ENCODE data around the gene PUS1. TPM values are rescaled to one million over a fixed set of nuclear protein-coding genes. Genes with fewer than 3 reads are reported as not detected.

The PUS1 gene
- total RNA-seq, 1 donor from 2014 or later = 33.7 TPM

DNA sequence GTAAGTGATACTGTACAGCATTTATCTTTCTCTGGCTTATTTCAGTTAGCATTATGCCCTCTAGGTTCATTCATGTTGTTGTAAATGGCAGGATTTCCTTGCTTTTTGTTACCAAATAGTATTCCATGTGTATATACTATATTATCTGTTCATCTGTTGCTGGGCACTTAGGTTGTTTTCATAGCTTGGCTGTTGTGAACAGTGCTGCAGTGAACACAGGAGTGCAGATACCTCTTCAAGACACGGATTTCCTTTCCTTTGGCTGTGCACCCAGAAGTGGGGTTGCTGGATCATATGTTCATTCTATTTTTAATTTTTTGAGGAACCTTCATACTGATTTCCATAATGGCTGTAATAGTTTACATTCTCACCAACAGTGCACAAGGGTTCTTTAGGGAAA lies 42.1 kb downstream of the PUS1 start:
- H3K36me3 Mint-ChIP-seq (ENCODE audit: low read depth, unreplicated experiment) = peaks cover 2% of the 10 kb centered on the region
- H3K4me3 ChIP-seq (ENCODE audit: insufficient read depth, low read depth, low read length) = no peak overlapping the region
- H3K27ac ChIP-seq (ENCODE audit: low read depth, low read length) = no peak overlapping the region
- DNase-seq (ENCODE audit: low read depth) (no peak), FAIRE-seq (no peak)
- no peaks in the 10 kb centered on the region for H3K27me3 Mint-ChIP-seq (ENCODE audit: low read depth, unreplicated experiment)
- H3K4me2 ChIP-seq (ENCODE audit: low read length) = no peak overlapping the region
- H3K27ac Mint-ChIP-seq (ENCODE audit: unreplicated experiment) = no peak overlapping the region
- H3K9me3 ChIP-seq (ENCODE audit: insufficient read depth, low read depth, low read length) = no peaks in the 10 kb centered on the region
- H3K4me1 ChIP-seq (ENCODE audit: insufficient read depth, low read length) = no peaks in the 10 kb centered on the region
- H3K4me3 Mint-ChIP-seq (ENCODE audit: unreplicated experiment) = no peak overlapping the region
- H2AFZ ChIP-seq (ENCODE audit: low read depth, low read length) = no peak overlapping the region
- TF ChIP-seq, protein P1, sequence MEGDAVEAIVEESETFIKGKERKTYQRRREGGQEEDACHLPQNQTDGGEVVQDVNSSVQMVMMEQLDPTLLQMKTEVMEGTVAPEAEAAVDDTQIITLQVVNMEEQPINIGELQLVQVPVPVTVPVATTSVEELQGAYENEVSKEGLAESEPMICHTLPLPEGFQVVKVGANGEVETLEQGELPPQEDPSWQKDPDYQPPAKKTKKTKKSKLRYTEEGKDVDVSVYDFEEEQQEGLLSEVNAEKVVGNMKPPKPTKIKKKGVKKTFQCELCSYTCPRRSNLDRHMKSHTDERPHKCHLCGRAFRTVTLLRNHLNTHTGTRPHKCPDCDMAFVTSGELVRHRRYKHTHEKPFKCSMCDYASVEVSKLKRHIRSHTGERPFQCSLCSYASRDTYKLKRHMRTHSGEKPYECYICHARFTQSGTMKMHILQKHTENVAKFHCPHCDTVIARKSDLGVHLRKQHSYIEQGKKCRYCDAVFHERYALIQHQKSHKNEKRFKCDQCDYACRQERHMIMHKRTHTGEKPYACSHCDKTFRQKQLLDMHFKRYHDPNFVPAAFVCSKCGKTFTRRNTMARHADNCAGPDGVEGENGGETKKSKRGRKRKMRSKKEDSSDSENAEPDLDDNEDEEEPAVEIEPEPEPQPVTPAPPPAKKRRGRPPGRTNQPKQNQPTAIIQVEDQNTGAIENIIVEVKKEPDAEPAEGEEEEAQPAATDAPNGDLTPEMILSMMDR (IDR thresholded peaks at IDR 0.05; ENCODE audit: insufficient read depth, low read depth, low read length) = no peak
- TF ChIP-seq EZH2 (IDR thresholded peaks at IDR 0.05; ENCODE audit: insufficient read depth, low read length) = no peak
- peaks cover 70% of the 10 kb centered on the region for H4K20me1 ChIP-seq (ENCODE audit: insufficient read depth, low read length)
- H3K4me1 Mint-ChIP-seq (ENCODE audit: low read depth, unreplicated experiment) = no peaks in the 10 kb centered on the region
- H3K27me3 ChIP-seq (ENCODE audit: insufficient read depth, low read length) = no peaks in the 10 kb centered on the region
- no peaks in the 10 kb centered on the region for H3K36me3 ChIP-seq (ENCODE audit: insufficient read depth, low read length)
- H3K9me3 Mint-ChIP-seq (ENCODE audit: unreplicated experiment) = no peaks in the 10 kb centered on the region
- H3K9ac ChIP-seq (ENCODE audit: low read length) = no peak overlapping the region
- peaks cover 99% of the 10 kb centered on the region for H3K79me2 ChIP-seq (ENCODE audit: insufficient read depth, low read length)

- no peak for DNase-seq (ENCODE audit: low read depth)
- H3K79me2 ChIP-seq (ENCODE audit: insufficient read depth, low read length) = peaks cover 89% of the 10 kb centered on the region
- H4K20me1 ChIP-seq (ENCODE audit: insufficient read depth, low read length) = peaks cover 61% of the 10 kb centered on the region
- H3K27me3 ChIP-seq (ENCODE audit: insufficient read depth, low read length) = no peaks in the 10 kb centered on the region
- TF ChIP-seq, protein P1 (IDR thresholded peaks at IDR 0.05; ENCODE audit: insufficient read depth, low read depth, low read length) = no peak
- no peak for TF ChIP-seq EZH2 (IDR thresholded peaks at IDR 0.05; ENCODE audit: insufficient read depth, low read length)
- Mint-ChIP-seq H3K36me3 (ENCODE audit: low read depth, unreplicated experiment) (peaks cover 4% of the 10 kb centered on the region), H3K27ac (ENCODE audit: unreplicated experiment) (no peak overlapping the region), H3K4me1 (ENCODE audit: low read depth, unreplicated experiment) (peaks cover 7% of the 10 kb centered on the region), H3K9me3 (ENCODE audit: unreplicated experiment) (no peaks in the 10 kb centered on the region), H3K27me3 (ENCODE audit: low read depth, unreplicated experiment) (no peaks in the 10 kb centered on the region), H3K4me3 (ENCODE audit: unreplicated experiment) (peak overlapping the region; percentile 23)
- no peak overlapping the region for H3K4me3 ChIP-seq (ENCODE audit: insufficient read depth, low read depth, low read length)
- no peaks in the 10 kb centered on the region for H3K9me3 ChIP-seq (ENCODE audit: insufficient read depth, low read depth, low read length)
- no peak overlapping the region for H3K4me2 ChIP-seq (ENCODE audit: low read length)
- no peak overlapping the region for H2AFZ ChIP-seq (ENCODE audit: low read depth, low read length)
- FAIRE-seq = no peak
- no peaks in the 10 kb centered on the region for H3K4me1 ChIP-seq (ENCODE audit: insufficient read depth, low read length)
- H3K9ac ChIP-seq (ENCODE audit: low read length) = no peak overlapping the region
- H3K36me3 ChIP-seq (ENCODE audit: insufficient read depth, low read length) = no peaks in the 10 kb centered on the region
- H3K27ac ChIP-seq (ENCODE audit: low read depth, low read length) = no peak overlapping the region
Observed at GRCh38 chr12:131975228-131975627, 46.2 kb downstream of the PUS1 start.

GRCh38 chr12:131979606-131980005 lies 50.5 kb downstream of the PUS1 start:
- Histone ChIP-seq H3K27me3 (ENCODE audit: insufficient read depth, low read length) (no peaks in the 10 kb centered on the region), H3K4me1 (ENCODE audit: insufficient read depth, low read length) (no peaks in the 10 kb centered on the region), H3K9ac (ENCODE audit: low read length) (no peak overlapping the region), H4K20me1 (ENCODE audit: insufficient read depth, low read length) (peaks cover 58% of the 10 kb centered on the region), H3K27ac (ENCODE audit: low read depth, low read length) (no peak overlapping the region), H2AFZ (ENCODE audit: low read depth, low read length) (no peak overlapping the region), H3K4me3 (ENCODE audit: insufficient read depth, low read depth, low read length) (no peak overlapping the region), H3K36me3 (ENCODE audit: insufficient read depth, low read length) (peaks cover 16% of the 10 kb centered on the region), H3K9me3 (ENCODE audit: insufficient read depth, low read depth, low read length) (no peaks in the 10 kb centered on the region), H3K79me2 (ENCODE audit: insufficient read depth, low read length) (peaks cover 49% of the 10 kb centered on the region), H3K4me2 (ENCODE audit: low read length) (no peak overlapping the region)
- no peaks in the 10 kb centered on the region for H3K9me3 Mint-ChIP-seq (ENCODE audit: unreplicated experiment)
- no peak for DNase-seq (ENCODE audit: low read depth)
- FAIRE-seq = no peak
- H3K4me3 Mint-ChIP-seq (ENCODE audit: unreplicated experiment) = no peak overlapping the region
- TF ChIP-seq, protein P1 (IDR thresholded peaks at IDR 0.05; ENCODE audit: insufficient read depth, low read depth, low read length) = no peak
- no peak for TF ChIP-seq EZH2 (IDR thresholded peaks at IDR 0.05; ENCODE audit: insufficient read depth, low read length)
- peaks cover 8% of the 10 kb centered on the region for H3K4me1 Mint-ChIP-seq (ENCODE audit: low read depth, unreplicated experiment)
- H3K27ac Mint-ChIP-seq (ENCODE audit: unreplicated experiment) = peak overlapping the region; percentile 20
- H3K36me3 Mint-ChIP-seq (ENCODE audit: low read depth, unreplicated experiment) = peaks cover 6% of the 10 kb centered on the region
- H3K27me3 Mint-ChIP-seq (ENCODE audit: low read depth, unreplicated experiment) = no peaks in the 10 kb centered on the region

Measured in astrocyte (in vitro differentiated cells and primary cell).